ENCODE results near the gene PPP4R2.
"Not testable (repeated sequence)": the region's sequence is repeated elsewhere in the genome, so short reads cannot be mapped to it uniquely, and the experiment has no call there.

The PPP4R2 gene

GRCh38 chr3:73026760-73027113 lies 30.1 kb downstream of the PPP4R2 start:
- DNase-seq = no peak

- DNase-seq = no peak
These were observed 32.2 kb downstream of the PPP4R2 start for GRCh38 chr3:73028803-73029202.

GRCh38 chr3:73029321-73029796 lies 32.7 kb downstream of the PPP4R2 start:
- no peak for DNase-seq

GRCh38 chr3:73030073-73030597 lies 33.5 kb downstream of the PPP4R2 start:
- DNase-seq = no peak

- no peak for DNase-seq
These were observed 35.0 kb downstream of the PPP4R2 start for GRCh38 chr3:73031573-73032103.

GRCh38 chr3:73036694-73037591 lies 40.3 kb downstream of the PPP4R2 start:
- DNase-seq = no peak

GRCh38 chr3:73041537-73041936 lies 44.9 kb downstream of the PPP4R2 start:
- DNase-seq = no peak

GRCh38 chr3:73043414-73043813 lies 46.8 kb downstream of the PPP4R2 start:
- DNase-seq = no peak

GRCh38 chr3:73045391-73045790 lies 48.8 kb downstream of the PPP4R2 start:
- no peak for DNase-seq

GRCh38 chr3:73046195-73046594 lies 49.6 kb downstream of the PPP4R2 start:
- DNase-seq = peak; percentile 12

- no peak for DNase-seq
These were observed 52.7 kb downstream of the PPP4R2 start for GRCh38 chr3:73049319-73049718.

GRCh38 chr3:73052857-73053256 lies 56.2 kb downstream of the PPP4R2 start:
- no peak for DNase-seq

- DNase-seq = no peak
These were observed 59.0 kb downstream of the PPP4R2 start for GRCh38 chr3:73055583-73055982.

- DNase-seq = peak; percentile 0
These were observed 59.6 kb downstream of the PPP4R2 start for GRCh38 chr3:73056014-73056844.

- DNase-seq = no peak
These were observed 60.2 kb downstream of the PPP4R2 start for GRCh38 chr3:73056845-73057150.

- no peak for DNase-seq
These were observed 63.7 kb downstream of the PPP4R2 start for GRCh38 chr3:73060302-73060723.

- DNase-seq = no peak
These were observed 64.8 kb downstream of the PPP4R2 start, which contains the start of gene EBLN2 for GRCh38 chr3:73061416-73061815. TSS of gene EBLN2 (plus strand) at chr3:73061659. CDS start at chr3:73062082, 423 bp downstream.

GRCh38 chr3:73066243-73066642 lies 69.6 kb downstream of the PPP4R2 start:
- not testable (repeated sequence) for DNase-seq

- DNase-seq = no peak
These were observed 71.8 kb downstream of the PPP4R2 start for GRCh38 chr3:73068419-73068818.

GRCh38 chr3:73069187-73069586 lies 72.6 kb downstream of the PPP4R2 start:
- DNase-seq = no peak

- no peak for DNase-seq
These were observed 73.3 kb downstream of the PPP4R2 start for GRCh38 chr3:73069775-73070444.

- DNase-seq = no peak
These were observed 74.3 kb downstream of the PPP4R2 start for GRCh38 chr3:73070675-73071575.

Data from NCI-H146 (cell line).